GM12878 (cell line): ENCODE measurements around the gene F10. TPM values are rescaled to one million over a fixed set of nuclear protein-coding genes. Genes with fewer than 3 reads are reported as not detected.

ENCODE experiments used
- ATAC-seq: fragments of 200-7000 bp; cut with Tn5 transposase; 3 replicates; pipeline ENCODE4 v1.9.1; 2020; ENCODE audit warnings: mild to moderate bottlenecking, moderate library complexity
- BruUV-seq: library from RNA; stranded (reverse); fragments of 400-500 nt; replicated peaks from 2 replicates; lab custom pipeline; 2021; lab: Mats Ljungman, UMichigan
- CTCF ChIA-PET: fragments of 300-600 bp; sonication (Branson Sonifier 250); formaldehyde crosslinking; extraction: SDS; loops from one replicate; lab custom pipeline; 2021; ENCODE audit warnings: inconsistent platforms; lab: Yijun Ruan, JAX
- POLR2A ChIA-PET: fragments of 350-600 bp; formaldehyde crosslinking; extraction: SDS; loops from one replicate; lab custom pipeline; 2021; ENCODE audit warnings: inconsistent platforms; lab: Charles Lee
- RAD21 ChIA-PET: fragments of 300-600 bp; sonication (Branson Sonifier 250); formaldehyde crosslinking; loops from one replicate; lab custom pipeline; 2023; ENCODE audit warnings: antibody characterized with exemption; ENCODE audit not compliant: unreplicated experiment; lab: Charles Lee
- SMC1A ChIA-PET: fragments of 300-600 bp; sonication (Branson Sonifier 250); formaldehyde crosslinking; loops from one replicate; lab custom pipeline; 2023; ENCODE audit not compliant: unreplicated experiment, uncharacterized antibody; lab: Charles Lee
- DNase-seq: peaks from one replicate; pipeline ENCODE4 v3.0.0-alpha.2; 2011; ENCODE audit warnings: low read depth, low spot score
- FAIRE-seq: peaks from 3 replicates; lab custom pipeline; 2011; peaks lifted over from hg19 to GRCh38; lab: Jason Lieb, UNC
- H2AFZ ChIP-seq: 2 replicates; pipeline ENCODE4 v1.6.0; 2011; ENCODE audit warnings: low read depth, low read length, control low read depth; ENCODE audit not compliant: control insufficient read depth
- H3K27ac ChIP-seq: 2 replicates; pipeline ENCODE4 v1.5.1; 2011; ENCODE audit warnings: control low read depth; ENCODE audit not compliant: control insufficient read depth, insufficient read depth
- H3K27me3 ChIP-seq, 2 experiments: replicated peaks in 1 of 2; 2 replicates each; pipeline versions ENCODE4 v1.6.0 to v1.6.1; 2011; ENCODE audit warnings: low read length in 1 of 2; ENCODE audit not compliant: control insufficient read depth in 2 of 2, insufficient read depth in 2 of 2
- H3K36me3 ChIP-seq, 2 experiments: 2 replicates each; pipeline ENCODE4 v1.5.1; 2011; ENCODE audit warnings: low read length in 1 of 2; ENCODE audit not compliant: control insufficient read depth in 2 of 2, insufficient read depth in 2 of 2
- H3K4me1 ChIP-seq: 2 replicates; pipeline ENCODE4 v1.6.1; 2011; ENCODE audit warnings: mild to moderate bottlenecking, low read length, moderate library complexity, mixed read lengths; ENCODE audit not compliant: control insufficient read depth, insufficient read depth
- H3K4me2 ChIP-seq: 2 replicates; pipeline ENCODE4 v1.6.0; 2011; ENCODE audit warnings: control low read depth; ENCODE audit not compliant: control insufficient read depth, insufficient read depth
- H3K4me3 ChIP-seq: fragments of 200-600 bp; sonication (generic); 2 replicates; pipeline ENCODE4 v1.5.1; 2016
- H3K79me2 ChIP-seq: 2 replicates; pipeline ENCODE4 v1.6.0; 2011; ENCODE audit warnings: low read length; ENCODE audit not compliant: control insufficient read depth, insufficient read depth
- H3K9ac ChIP-seq: 2 replicates; pipeline ENCODE4 v1.8.0; 2011; ENCODE audit warnings: low read length, control low read depth, mixed read lengths; ENCODE audit not compliant: control insufficient read depth, insufficient read depth
- H3K9me3 ChIP-seq: replicated peaks from 3 replicates; pipeline ENCODE4 v1.5.1; 2011; ENCODE audit warnings: mild to moderate bottlenecking, low read length; ENCODE audit not compliant: control insufficient read depth, insufficient read depth
- H4K20me1 ChIP-seq: 2 replicates; pipeline ENCODE4 v1.6.0; 2011; ENCODE audit not compliant: control insufficient read depth, insufficient read depth
- ETV6 ChIP-seq, 2 experiments: fragments of 450-650 bp in 1 of 2; IDR thresholded peaks in 1 of 2; conservative IDR thresholded peaks in 1 of 2; 2 replicates each; pipeline ENCODE4 v1.6.1; 2014; ENCODE audit warnings: antibody characterized with exemption in 1 of 2, borderline replicate concordance in 1 of 2, low read depth in 1 of 2, mild to moderate bottlenecking in 1 of 2, moderate library complexity in 1 of 2
- FOS ChIP-seq: IDR thresholded peaks from 3 replicates; pipeline ENCODE4 v1.6.1; 2011; ENCODE audit warnings: borderline replicate concordance; ENCODE audit not compliant: insufficient read length; ENCODE audit errors: extremely low read depth
- LARP7 ChIP-seq: fragments of 450-650 bp; IDR thresholded peaks from 2 replicates; pipeline ENCODE4 v1.6.1; 2017; ENCODE audit warnings: mild to moderate bottlenecking
- POLR2AphosphoS2 ChIP-seq: IDR thresholded peaks from 2 replicates; pipeline ENCODE4 v1.6.1; 2011; ENCODE audit warnings: low read depth, mild to moderate bottlenecking, low read length, improper control_type of control experiment, moderate library complexity
- RB1 ChIP-seq: fragments of 450-650 bp; formaldehyde crosslinking; IDR thresholded peaks from 2 replicates; pipeline ENCODE4 v1.6.1; 2017; ENCODE audit warnings: mild to moderate bottlenecking, borderline replicate concordance
- SRF ChIP-seq, 2 experiments: IDR thresholded peaks; 2 replicates each; pipeline ENCODE4 v1.6.1; 2011; ENCODE audit warnings: low read depth in 2 of 2, low read length in 2 of 2, mild to moderate bottlenecking in 1 of 2, moderate library complexity in 1 of 2
- SUPT20H ChIP-seq: IDR thresholded peaks from 2 replicates; pipeline ENCODE4 v1.6.1; 2011; ENCODE audit warnings: low read depth, mild to moderate bottlenecking, low read length, moderate library complexity, borderline replicate concordance; ENCODE audit not compliant: control insufficient read depth
- ZZZ3 ChIP-seq: IDR thresholded peaks from 2 replicates; pipeline ENCODE4 v1.6.1; 2011; ENCODE audit warnings: low read depth; ENCODE audit not compliant: control insufficient read depth, insufficient read length
- WGBS: methylation state at CpG from one replicate; pipeline ENCODE4 v1.1.6; 2016; ENCODE audit warnings: low lambda C conversion rate; ENCODE audit not compliant: insufficient replicate concordance, insufficient coverage; ENCODE audit errors: missing lambda C conversion rate; 5-methylcytosine and 5-hydroxymethylcytosine counted together
- in situ Hi-C: fragments of 300-500 bp; cut with MboI; formaldehyde crosslinking; loops from 9 replicates; pipeline ENCODE4 v1.14.3; 2018; ENCODE audit warnings: mixed read lengths
- intact Hi-C: fragments of 100-400 bp; cut with micrococcal nuclease; formaldehyde crosslinking; loops from one replicate; pipeline ENCODE4 v1.14.2; 2022; ENCODE audit not compliant: unreplicated experiment
- polyA plus RNA-seq, 11 experiments: library from polyadenylated mRNA; depleted of rRNA in 4 of 11; unstranded in 6 of 11; stranded (reverse) in 5 of 11; fragments of >200 nt; fragmentation: Nextera tagmentation in 4 of 11; fragmentation: Illumina TruSeq in 1 of 11; extraction: Ambion mirVana in 4 of 11; extraction: Trizol in 1 of 11; gene quantifications; 1 replicate in 1 of 11; 2 replicates in 10 of 11; pipeline versions ENCODE4 v1.2.1 to v1.2.3, GENCODE V29; 2011 to 2016; ENCODE audit warnings: inconsistent platforms in 2 of 11, missing spikeins in 2 of 11, low read depth in 1 of 11
- total RNA-seq, 4 experiments: library from RNA; depleted of rRNA in 3 of 4; stranded (reverse); fragments of >200 nt in 3 of 4; fragmentation: Illumina TruSeq in 1 of 4; extraction: Trizol in 1 of 4; gene quantifications; 2 replicates each; pipeline versions ENCODE4 v1.2.1 to v1.2.3, GENCODE V29; 2013 to 2021
- TF ChIP-seq, protein P1 (sequence below): fragments of 450-650 bp; IDR thresholded peaks from 2 replicates; pipeline ENCODE4 v1.6.1; 2017; ENCODE audit warnings: low read depth, mild to moderate bottlenecking, moderate library complexity
- TF ChIP-seq, protein P2 (sequence below): fragments of 450-650 bp; IDR thresholded peaks from 2 replicates; pipeline ENCODE4 v1.6.1; 2016; ENCODE audit warnings: mild to moderate bottlenecking, moderate library complexity, borderline replicate concordance

The F10 gene
- total and polyA plus RNA-seq, 10 of the 15 experiments (the other 5 are each of a cell fraction or from before 2014, with no cell fraction given): not detected

DNA sequence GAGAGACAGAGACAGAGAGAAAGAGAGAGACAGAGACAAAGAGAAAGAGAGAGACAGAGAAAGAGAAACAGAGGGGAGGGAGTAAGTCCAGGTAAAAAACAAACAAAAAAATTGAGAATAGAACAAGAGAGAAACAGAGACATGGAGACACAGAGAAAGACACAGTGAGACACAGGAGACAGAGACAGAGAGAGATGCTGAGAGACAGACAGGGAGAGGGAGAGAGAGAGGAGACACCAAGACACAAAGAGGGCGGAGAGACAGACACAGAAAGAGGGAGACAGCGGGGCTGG lies 30.0 kb downstream of the F10 start (continued):
- TF ChIP-seq, protein P1, sequence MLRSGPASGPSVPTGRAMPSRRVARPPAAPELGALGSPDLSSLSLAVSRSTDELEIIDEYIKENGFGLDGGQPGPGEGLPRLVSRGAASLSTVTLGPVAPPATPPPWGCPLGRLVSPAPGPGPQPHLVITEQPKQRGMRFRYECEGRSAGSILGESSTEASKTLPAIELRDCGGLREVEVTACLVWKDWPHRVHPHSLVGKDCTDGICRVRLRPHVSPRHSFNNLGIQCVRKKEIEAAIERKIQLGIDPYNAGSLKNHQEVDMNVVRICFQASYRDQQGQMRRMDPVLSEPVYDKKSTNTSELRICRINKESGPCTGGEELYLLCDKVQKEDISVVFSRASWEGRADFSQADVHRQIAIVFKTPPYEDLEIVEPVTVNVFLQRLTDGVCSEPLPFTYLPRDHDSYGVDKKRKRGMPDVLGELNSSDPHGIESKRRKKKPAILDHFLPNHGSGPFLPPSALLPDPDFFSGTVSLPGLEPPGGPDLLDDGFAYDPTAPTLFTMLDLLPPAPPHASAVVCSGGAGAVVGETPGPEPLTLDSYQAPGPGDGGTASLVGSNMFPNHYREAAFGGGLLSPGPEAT: no peak
- no peak for TF ChIP-seq SUPT20H
- TF ChIP-seq LARP7: no peak
- TF ChIP-seq, all 136 proteins: peak for 2

DNA sequence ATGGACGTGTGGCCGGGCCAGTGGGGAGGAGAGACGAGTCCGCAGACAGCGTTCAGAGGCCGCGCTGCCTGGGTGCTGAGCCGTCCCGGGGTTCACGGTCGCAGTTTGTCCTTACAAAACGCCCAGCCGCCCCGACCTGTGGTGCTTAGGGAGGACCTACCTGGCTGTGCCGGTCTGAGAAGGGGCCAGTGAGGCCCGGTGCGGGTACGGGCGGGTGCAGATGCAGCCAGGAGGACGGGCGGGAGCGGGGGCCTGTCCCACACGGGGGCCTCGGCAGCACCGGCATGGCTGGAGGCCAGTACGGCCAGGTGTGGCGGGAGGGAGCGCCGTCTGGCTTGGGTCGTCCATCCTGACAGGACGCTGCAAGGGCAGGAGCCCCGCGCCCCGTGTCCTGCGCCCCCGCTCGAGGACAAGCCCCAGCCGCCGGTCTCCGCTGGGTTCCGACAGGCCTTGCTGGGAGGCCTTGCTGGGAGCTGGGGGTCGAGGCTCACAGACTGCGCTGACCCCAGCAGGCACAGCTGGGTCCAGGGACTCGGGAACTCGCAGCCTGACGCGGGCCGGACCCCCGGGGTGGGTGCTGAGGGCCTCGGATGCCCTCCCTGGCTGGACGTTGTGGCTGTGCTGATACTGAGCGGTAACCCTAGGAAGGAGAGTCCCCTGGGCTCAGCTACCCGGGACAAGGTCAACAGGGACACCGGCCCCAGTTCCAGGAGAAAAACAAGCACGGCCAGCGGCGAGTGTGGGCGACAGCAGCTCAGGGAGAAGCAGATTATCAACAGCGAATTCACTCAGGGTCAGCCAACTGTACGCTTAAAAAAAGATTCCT lies 30.6 kb downstream of the F10 start:
- TF ChIP-seq ZZZ3: no peak
- TF ChIP-seq, protein P2, sequence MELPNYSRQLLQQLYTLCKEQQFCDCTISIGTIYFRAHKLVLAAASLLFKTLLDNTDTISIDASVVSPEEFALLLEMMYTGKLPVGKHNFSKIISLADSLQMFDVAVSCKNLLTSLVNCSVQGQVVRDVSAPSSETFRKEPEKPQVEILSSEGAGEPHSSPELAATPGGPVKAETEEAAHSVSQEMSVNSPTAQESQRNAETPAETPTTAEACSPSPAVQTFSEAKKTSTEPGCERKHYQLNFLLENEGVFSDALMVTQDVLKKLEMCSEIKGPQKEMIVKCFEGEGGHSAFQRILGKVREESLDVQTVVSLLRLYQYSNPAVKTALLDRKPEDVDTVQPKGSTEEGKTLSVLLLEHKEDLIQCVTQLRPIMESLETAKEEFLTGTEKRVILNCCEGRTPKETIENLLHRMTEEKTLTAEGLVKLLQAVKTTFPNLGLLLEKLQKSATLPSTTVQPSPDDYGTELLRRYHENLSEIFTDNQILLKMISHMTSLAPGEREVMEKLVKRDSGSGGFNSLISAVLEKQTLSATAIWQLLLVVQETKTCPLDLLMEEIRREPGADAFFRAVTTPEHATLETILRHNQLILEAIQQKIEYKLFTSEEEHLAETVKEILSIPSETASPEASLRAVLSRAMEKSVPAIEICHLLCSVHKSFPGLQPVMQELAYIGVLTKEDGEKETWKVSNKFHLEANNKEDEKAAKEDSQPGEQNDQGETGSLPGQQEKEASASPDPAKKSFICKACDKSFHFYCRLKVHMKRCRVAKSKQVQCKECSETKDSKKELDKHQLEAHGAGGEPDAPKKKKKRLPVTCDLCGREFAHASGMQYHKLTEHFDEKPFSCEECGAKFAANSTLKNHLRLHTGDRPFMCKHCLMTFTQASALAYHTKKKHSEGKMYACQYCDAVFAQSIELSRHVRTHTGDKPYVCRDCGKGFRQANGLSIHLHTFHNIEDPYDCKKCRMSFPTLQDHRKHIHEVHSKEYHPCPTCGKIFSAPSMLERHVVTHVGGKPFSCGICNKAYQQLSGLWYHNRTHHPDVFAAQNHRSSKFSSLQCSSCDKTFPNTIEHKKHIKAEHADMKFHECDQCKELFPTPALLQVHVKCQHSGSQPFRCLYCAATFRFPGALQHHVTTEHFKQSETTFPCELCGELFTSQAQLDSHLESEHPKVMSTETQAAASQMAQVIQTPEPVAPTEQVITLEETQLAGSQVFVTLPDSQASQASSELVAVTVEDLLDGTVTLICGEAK: peak; percentile 50
- no peak for TF ChIP-seq FOS
- TF ChIP-seq SRF (IDR thresholded peaks at IDR 0.05; ENCODE audit: low read depth in 2 of 2, low read length in 2 of 2): no peak
- TF ChIP-seq RB1: no peak
- TF ChIP-seq POLR2AphosphoS2: no peak
- TF ChIP-seq ETV6 (conservative IDR thresholded peaks at IDR 0.05 in 1 of 2, IDR thresholded peaks at IDR 0.05 in 1 of 2; ENCODE audit: borderline replicate concordance in 1 of 2, low read depth in 1 of 2): no peak
- no peak for TF ChIP-seq SUPT20H
- ChIA-PET POLR2A (no interaction called here), CTCF (no interaction called here), RAD21 (no interaction called here), SMC1A (no interaction called here)
- intact Hi-C loops (loop anchor here (5.0 kb wide), 1 partner anchor 54 kb away; the partner anchor contains the start of genes CUL4A and PCID2), in situ Hi-C loops (no loop called here)
- DNase-seq: no peak
- Histone ChIP-seq H3K36me3 (no peaks in the 10 kb centered on the region), H3K27ac (no peak overlapping the region), H2AFZ (peak overlapping the region; percentile 90), H3K4me1 (peaks cover 8% of the 10 kb centered on the region), H3K9ac (peak overlapping the region; percentile 48; the same call in 1 of the 2 replicates), H3K4me2 (peak overlapping the region; percentile 78), H3K9me3 (peaks cover 6% of the 10 kb centered on the region; the same call in 1 of the 3 replicates), H3K27me3 (peaks cover 0 to 5% of the 10 kb centered on the region in 2 experiments; a peak in 3 of 4 replicates), H3K79me2 (no peaks in the 10 kb centered on the region), H3K4me3 (peak overlapping the region; percentile 46), H4K20me1 (no peaks in the 10 kb centered on the region)
- BruUV-seq: no TSS peak
- peak; percentile 61 for ATAC-seq
- 36% methylated on average over 48 of the region's 60 CpGs for WGBS
- no peak for FAIRE-seq
